Measurements from ENCODE around the gene CD96.

Gene CD96

GRCh38 chr3:111692593-111693552 lies 150.9 kb downstream of the CD96 start:
- TF ChIP-seq REST (IDR thresholded peaks at IDR 0.05; ENCODE audit: low read depth) (no peak), YY1 (IDR thresholded peaks at IDR 0.05; ENCODE audit: low read depth) (no peak), ZBTB7A (IDR thresholded peaks at IDR 0.05; ENCODE audit: low read depth) (no peak), CREB1 (IDR thresholded peaks at IDR 0.05; ENCODE audit: low read depth) (no peak), RAD21 (IDR thresholded peaks at IDR 0.05; ENCODE audit: low read depth) (no peak), NFIC (IDR thresholded peaks at IDR 0.05) (no peak), MAX (IDR thresholded peaks at IDR 0.05) (no peak), TEAD4 (IDR thresholded peaks at IDR 0.05) (no peak), TAF1 (IDR thresholded peaks at IDR 0.05; ENCODE audit: low read depth) (no peak), USF1 (IDR thresholded peaks at IDR 0.05) (no peak), CEBPB (IDR thresholded peaks at IDR 0.05) (no peak), EP300 (IDR thresholded peaks at IDR 0.05; ENCODE audit: borderline replicate concordance) (no peak), TCF12 (IDR thresholded peaks at IDR 0.05; ENCODE audit: low read depth) (no peak)

GRCh38 chr3:111694471-111694870 lies 152.5 kb downstream of the CD96 start:
- TF ChIP-seq TEAD4 (IDR thresholded peaks at IDR 0.05) (no peak), EGR1 (IDR thresholded peaks at IDR 0.05) (no peak), MAX (IDR thresholded peaks at IDR 0.05) (no peak), CEBPB (IDR thresholded peaks at IDR 0.05) (no peak), CREB1 (IDR thresholded peaks at IDR 0.05; ENCODE audit: low read depth) (no peak), EP300 (IDR thresholded peaks at IDR 0.05; ENCODE audit: borderline replicate concordance) (no peak), TAF1 (IDR thresholded peaks at IDR 0.05; ENCODE audit: low read depth) (no peak), USF1 (IDR thresholded peaks at IDR 0.05) (no peak), NFIC (IDR thresholded peaks at IDR 0.05) (no peak)

GRCh38 chr3:111695636-111696117 lies 153.7 kb downstream of the CD96 start:
- TF ChIP-seq REST (IDR thresholded peaks at IDR 0.05; ENCODE audit: low read depth) (no peak), CREB1 (IDR thresholded peaks at IDR 0.05; ENCODE audit: low read depth) (no peak), MAX (IDR thresholded peaks at IDR 0.05) (no peak), USF1 (IDR thresholded peaks at IDR 0.05) (no peak)

- TF ChIP-seq TAF1 (IDR thresholded peaks at IDR 0.05; ENCODE audit: low read depth), result no peak
- no peak for TF ChIP-seq FOXM1 (IDR thresholded peaks at IDR 0.05; ENCODE audit: borderline replicate concordance, low read depth)
- TF ChIP-seq REST (IDR thresholded peaks at IDR 0.05; ENCODE audit: low read depth), result no peak
- TF ChIP-seq NFIC (IDR thresholded peaks at IDR 0.05), result no peak
- TF ChIP-seq EGR1 (IDR thresholded peaks at IDR 0.05), result no peak
- no peak for TF ChIP-seq USF1 (IDR thresholded peaks at IDR 0.05)
- TF ChIP-seq MAX (IDR thresholded peaks at IDR 0.05), result no peak
These were observed 158.1 kb downstream of the CD96 start for GRCh38 chr3:111700054-111700453.
